Kidney tubule cell (primary cell): ENCODE data around the gene PGF.

Source experiments
- DNase-seq: peaks from one replicate; pipeline ENCODE4 v3.0.0-alpha.2; 2018; ENCODE audit warnings: low spot score

The PGF gene

GRCh38 chr14:74898694-74899093 is 56.7 kb downstream of the PGF start:
- DNase-seq: no peak

- DNase-seq: no peak
Measured at GRCh38 chr14:74898083-74898482, 57.3 kb downstream of the PGF start.

DNA sequence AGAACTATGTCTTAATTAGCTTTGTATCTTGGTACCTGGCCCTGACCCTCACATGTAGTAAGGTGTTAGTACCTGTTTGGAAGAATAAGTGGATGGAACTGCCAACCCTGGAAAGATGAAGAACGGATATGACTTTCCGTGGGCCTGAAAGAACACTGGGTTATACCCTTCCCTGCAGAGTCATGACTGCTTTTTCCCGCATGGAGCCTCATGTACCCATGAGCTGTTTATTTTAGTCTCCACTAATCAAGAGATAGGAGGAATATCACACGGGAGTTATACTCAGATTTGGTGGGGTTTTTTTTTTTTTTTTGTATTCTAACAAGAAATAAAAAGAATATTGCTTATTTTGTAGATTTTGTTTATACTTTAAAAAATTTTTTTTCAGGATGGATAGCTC is 57.8 kb downstream of the PGF start:
- no peak for DNase-seq

DNA sequence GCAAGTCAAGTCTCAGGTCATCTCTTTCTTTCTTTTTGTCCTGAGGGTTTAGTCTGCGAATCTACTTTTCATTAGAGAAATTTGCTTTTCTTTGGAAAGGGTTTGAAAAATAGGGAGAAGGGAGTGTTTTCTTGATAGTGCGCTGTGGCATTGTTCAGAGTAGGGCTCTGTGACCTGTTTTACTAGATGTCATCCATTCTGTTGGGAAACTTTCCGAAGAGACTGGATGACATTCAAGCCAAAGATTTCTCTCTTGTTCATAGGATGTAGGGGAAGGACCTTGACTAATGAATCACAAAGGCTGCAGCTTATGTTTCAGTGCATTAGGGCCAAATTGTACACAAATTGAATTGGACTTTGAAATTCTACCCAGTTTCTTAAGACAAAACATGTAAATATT is 59.0 kb downstream of the PGF start:
- no peak for DNase-seq

GRCh38 chr14:74893614-74894091 is 61.7 kb downstream of the PGF start:
- DNase-seq: no peak

DNA sequence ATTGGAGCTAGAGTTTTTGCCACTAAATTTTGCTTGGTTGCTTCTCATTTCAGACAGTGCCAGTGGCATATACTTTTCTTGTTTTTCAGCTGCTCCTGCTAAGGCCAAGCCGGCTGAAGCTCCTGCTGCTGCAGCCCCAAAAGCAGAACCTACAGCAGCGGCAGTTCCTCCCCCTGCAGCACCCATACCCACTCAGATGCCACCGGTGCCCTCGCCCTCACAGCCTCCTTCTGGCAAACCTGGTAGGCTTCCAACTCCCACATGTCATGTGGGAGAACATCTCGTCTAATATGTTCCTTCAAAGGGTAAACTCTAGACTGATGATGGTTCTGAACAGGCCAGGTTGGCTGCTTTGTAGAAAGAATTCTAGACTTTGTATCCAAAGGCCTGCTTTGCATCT is 62.7 kb downstream of the PGF start:
- no peak for DNase-seq

DNA sequence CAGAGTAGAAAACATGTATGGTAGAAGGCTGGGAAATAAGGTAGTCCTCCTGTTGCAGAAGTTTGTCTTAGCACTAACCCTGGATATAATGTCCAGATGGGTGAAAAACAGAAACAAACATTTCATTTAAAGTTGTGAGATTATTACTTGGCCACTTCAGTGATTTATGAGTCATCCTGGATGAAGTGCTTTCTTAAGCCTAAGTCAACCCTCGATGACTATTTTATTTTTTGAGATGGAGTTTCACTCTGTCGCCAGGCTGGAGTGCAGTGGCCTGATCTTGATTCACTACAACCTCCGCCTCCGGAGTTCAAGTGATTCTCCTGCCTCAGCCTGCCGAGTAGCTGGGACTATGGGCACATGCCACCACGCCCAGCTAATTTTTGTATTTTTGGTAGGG is 63.5 kb downstream of the PGF start:
- DNase-seq: no peak
